GM18868 (cell line): ENCODE measurements around the gene PGF.

ENCODE experiments used
- ATAC-seq: cut with Tn5 transposase; IDR thresholded peaks from one replicate; pipeline ENCODE4 v1.9.1; 2021; ENCODE audit warnings: mild to moderate bottlenecking, moderate library complexity; ENCODE audit not compliant: unreplicated experiment

PGF gene

DNA sequence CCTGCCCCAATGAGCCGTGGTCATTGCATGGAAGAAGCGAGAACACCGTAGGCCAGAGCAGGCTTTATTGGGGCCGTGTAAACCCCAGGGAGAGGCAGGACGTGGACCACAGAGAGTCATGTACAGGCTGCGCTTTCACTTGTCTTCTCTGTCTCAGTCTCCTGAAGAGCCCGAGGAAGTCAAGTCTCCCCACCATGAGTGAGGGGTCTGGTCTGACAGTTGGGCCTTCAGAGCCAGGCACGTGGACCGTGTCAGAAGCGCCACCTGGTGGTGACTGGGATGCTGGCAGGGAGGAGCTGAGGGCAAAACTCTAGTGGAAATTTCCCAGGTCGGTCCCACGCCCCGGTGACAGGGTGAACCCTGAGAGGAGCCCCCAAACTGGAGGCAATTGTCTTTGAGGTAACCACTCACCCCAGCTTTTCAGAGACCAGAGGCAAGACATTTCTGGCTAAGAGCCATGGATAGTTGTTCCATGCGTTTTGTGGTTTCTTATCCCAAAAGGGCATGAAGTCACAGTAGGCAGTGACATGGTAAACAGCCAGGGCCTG is 49.7 kb downstream of the PGF start:
- no peak for ATAC-seq

DNA sequence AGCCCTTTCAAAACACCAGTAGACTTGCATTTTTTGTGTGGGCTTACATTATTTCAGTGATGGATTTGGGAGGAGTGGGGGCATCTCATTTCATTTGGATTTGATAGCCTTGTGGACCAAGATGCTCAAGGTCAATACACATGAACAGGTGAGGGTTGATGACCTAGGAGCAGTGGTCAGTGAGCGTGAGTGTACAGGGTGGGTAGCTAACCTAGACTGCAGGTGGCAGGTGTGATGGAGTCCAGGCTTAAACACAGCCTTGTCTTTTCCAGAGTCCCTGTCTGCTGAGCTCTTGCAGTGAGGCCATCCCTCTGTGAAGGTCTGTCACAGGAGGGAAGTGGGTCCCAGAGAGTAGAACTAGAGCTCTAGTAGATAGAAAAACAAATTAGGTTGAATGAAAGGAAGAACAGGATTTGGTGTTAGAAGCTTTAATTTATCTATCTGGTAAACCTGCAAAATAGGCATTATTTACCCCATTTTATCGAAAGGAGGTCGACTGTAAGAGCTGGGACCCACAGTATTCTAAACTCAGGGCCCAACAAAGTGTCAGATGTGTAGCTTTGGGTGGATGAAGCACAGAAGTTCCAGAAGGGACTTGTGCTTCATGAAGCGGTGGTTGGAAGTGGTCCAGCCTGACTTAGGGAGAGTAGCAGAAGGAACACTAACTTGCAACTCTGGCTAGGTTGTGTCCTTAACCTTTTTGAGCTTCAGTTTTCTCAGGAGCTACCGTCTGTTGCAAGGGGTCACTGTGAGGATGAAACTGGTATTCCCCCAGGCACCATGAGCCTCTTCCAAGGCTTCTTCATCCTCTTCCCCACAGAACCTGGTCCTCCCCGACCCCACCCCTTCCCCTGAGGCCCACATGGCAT is 50.5 kb downstream of the PGF start:
- no peak for ATAC-seq

DNA sequence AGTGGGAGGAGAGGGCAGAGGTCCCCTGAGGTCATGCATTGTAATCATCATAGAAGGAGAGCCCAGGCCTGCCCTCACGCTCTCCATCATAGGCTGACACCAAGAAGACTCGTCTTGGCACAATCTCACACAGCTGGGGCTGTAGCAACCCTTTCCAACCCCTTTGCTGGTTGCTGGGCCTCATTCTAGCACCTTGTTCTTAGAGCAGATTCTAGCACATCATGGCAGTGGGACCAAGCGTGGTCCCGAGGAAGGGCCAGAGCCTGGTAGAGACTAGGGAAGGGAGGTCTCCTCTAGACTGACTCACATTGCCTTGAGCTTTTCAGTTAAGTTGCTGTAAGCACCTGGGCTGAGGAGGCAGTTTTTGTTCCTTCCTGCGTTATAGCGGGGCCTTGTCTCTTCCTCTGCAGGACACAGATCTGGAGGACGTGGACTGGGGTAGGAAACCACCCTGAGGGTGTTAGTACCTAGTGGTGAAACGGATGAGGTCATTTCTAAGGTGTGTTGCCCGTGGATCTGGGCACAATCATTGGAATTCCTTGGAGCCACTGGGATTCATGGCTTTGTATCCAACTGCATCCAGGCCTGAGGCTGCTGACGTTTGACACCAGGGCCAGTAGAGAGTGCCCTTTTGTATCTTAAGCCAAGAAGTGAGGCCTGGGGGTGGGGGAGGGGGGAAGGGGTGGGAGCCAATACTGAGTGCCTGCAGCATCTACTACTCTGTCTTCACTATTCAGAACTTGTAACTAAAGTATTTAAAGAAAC is 52.3 kb downstream of the PGF start:
- ATAC-seq: no peak

DNA sequence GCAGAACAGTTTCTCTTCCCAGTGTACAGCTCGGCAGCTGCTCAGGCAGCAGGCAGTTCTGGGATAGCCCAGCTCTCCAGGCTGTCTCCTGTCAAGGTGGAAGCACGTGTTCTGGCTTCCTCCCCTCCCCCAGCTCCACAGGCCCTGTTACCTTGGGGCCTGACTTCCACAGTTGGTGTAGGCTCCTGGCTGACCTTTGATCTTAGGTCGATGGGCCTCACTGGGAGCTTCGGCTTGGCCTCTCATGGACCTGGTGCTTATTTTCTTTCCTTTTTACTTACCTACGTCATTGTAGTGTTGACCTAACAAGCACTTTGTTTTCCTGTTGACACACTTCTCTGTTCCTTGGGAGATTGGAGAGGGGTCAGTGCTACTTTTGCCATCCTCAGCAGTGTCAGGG is 56.7 kb downstream of the PGF start:
- ATAC-seq: no peak

DNA sequence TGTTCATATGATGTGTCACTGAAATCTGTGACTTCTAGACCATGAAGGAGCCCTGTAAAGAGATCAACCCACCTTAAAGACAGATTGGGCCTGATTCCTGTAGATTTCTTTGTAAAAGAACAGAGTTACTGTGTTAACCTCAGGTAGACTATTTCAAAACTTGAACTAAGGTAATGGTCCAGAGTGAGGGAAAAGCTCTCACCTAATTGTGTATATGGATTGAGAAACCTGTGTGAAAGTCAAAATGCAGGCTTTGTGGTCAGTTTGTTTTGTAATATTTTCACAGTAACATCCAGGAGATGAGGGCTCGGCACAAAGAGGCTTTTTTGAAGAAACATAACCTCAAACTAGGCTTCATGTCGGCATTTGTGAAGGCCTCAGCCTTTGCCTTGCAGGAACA is 57.3 kb downstream of the PGF start:
- ATAC-seq: no peak

DNA sequence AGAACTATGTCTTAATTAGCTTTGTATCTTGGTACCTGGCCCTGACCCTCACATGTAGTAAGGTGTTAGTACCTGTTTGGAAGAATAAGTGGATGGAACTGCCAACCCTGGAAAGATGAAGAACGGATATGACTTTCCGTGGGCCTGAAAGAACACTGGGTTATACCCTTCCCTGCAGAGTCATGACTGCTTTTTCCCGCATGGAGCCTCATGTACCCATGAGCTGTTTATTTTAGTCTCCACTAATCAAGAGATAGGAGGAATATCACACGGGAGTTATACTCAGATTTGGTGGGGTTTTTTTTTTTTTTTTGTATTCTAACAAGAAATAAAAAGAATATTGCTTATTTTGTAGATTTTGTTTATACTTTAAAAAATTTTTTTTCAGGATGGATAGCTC is 57.8 kb downstream of the PGF start:
- no peak for ATAC-seq

DNA sequence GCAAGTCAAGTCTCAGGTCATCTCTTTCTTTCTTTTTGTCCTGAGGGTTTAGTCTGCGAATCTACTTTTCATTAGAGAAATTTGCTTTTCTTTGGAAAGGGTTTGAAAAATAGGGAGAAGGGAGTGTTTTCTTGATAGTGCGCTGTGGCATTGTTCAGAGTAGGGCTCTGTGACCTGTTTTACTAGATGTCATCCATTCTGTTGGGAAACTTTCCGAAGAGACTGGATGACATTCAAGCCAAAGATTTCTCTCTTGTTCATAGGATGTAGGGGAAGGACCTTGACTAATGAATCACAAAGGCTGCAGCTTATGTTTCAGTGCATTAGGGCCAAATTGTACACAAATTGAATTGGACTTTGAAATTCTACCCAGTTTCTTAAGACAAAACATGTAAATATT is 59.0 kb downstream of the PGF start:
- ATAC-seq: no peak

DNA sequence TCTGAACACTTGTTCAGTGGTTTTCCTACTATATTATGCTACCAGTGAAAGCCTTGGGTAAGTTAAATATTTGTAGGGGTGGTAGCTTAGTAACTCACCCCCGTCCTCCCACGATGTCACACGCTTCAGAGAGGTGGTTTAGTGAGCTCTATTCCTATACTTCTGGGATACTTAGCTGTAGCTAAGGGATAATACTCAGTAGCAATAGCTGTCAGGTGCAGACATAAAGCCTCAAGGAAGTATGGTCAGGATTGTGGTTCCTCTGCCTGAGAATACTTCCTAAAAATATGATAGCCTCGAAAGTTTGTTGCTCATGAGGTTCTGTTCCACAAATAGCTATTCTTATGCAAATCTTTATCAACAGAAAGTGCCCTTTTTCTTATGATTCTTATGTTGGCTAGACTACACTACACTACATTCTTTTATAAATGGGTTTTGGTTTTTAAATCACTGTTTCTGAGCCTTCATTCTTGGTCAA is 61.7 kb downstream of the PGF start:
- ATAC-seq: no peak

DNA sequence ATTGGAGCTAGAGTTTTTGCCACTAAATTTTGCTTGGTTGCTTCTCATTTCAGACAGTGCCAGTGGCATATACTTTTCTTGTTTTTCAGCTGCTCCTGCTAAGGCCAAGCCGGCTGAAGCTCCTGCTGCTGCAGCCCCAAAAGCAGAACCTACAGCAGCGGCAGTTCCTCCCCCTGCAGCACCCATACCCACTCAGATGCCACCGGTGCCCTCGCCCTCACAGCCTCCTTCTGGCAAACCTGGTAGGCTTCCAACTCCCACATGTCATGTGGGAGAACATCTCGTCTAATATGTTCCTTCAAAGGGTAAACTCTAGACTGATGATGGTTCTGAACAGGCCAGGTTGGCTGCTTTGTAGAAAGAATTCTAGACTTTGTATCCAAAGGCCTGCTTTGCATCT is 62.7 kb downstream of the PGF start:
- ATAC-seq: no peak

DNA sequence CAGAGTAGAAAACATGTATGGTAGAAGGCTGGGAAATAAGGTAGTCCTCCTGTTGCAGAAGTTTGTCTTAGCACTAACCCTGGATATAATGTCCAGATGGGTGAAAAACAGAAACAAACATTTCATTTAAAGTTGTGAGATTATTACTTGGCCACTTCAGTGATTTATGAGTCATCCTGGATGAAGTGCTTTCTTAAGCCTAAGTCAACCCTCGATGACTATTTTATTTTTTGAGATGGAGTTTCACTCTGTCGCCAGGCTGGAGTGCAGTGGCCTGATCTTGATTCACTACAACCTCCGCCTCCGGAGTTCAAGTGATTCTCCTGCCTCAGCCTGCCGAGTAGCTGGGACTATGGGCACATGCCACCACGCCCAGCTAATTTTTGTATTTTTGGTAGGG is 63.5 kb downstream of the PGF start:
- ATAC-seq: no peak
